ENCODE data around the gene AGAP1.

Gene AGAP1

GRCh38 chr2:236125541-236125940, 631.7 kb downstream of the AGAP1 start:
- no peaks in the 10 kb centered on the region for H3K27me3 ChIP-seq (ENCODE audit: control insufficient read depth, low read length)
- H3K9me3 ChIP-seq (ENCODE audit: control insufficient read depth, insufficient read depth, low read length) = no peaks in the 10 kb centered on the region
- H4K20me1 ChIP-seq (ENCODE audit: control insufficient read depth, insufficient read depth, low read depth, low read length) = no peaks in the 10 kb centered on the region
- H3K36me3 ChIP-seq (ENCODE audit: control insufficient read depth, low read length) = no peaks in the 10 kb centered on the region
- H3K4me1 ChIP-seq (ENCODE audit: control insufficient read depth, low read length) = no peaks in the 10 kb centered on the region
- H3K9me2 ChIP-seq (replicated peaks; ENCODE audit: control insufficient read depth, low read length) = no peaks in the 10 kb centered on the region
- H3K4me2 ChIP-seq (ENCODE audit: low read length) = no peak overlapping the region
- no peak overlapping the region for H3K4me3 ChIP-seq (ENCODE audit: low read length)
- H3K27ac ChIP-seq (ENCODE audit: low read depth, low read length) = no peak overlapping the region
- no peaks in the 10 kb centered on the region for H3K79me2 ChIP-seq (ENCODE audit: control insufficient read depth, low read length)
- H3F3A ChIP-seq (ENCODE audit: control insufficient read depth, insufficient read depth) = no peaks in the 10 kb centered on the region
- no peak for TF ChIP-seq CTCF (IDR thresholded peaks at IDR 0.05; ENCODE audit: low read depth, low read length, poor library complexity, severe bottlenecking)
- TF ChIP-seq EZH2phosphoT487 (IDR thresholded peaks at IDR 0.05; ENCODE audit: borderline replicate concordance, low read length) = no peak

GRCh38 chr2:236127010-236127409, 633.2 kb downstream of the AGAP1 start:
- no peak for TF ChIP-seq EZH2phosphoT487 (IDR thresholded peaks at IDR 0.05; ENCODE audit: borderline replicate concordance, low read length)
- TF ChIP-seq CTCF (IDR thresholded peaks at IDR 0.05; ENCODE audit: low read depth, low read length, poor library complexity, severe bottlenecking) = no peak
- no peaks in the 10 kb centered on the region for H3K9me2 ChIP-seq (replicated peaks; ENCODE audit: control insufficient read depth, low read length)
- no peaks in the 10 kb centered on the region for H3K9me3 ChIP-seq (ENCODE audit: control insufficient read depth, insufficient read depth, low read length)
- H3K4me2 ChIP-seq (ENCODE audit: low read length) = no peak overlapping the region
- H3F3A ChIP-seq (ENCODE audit: control insufficient read depth, insufficient read depth) = no peaks in the 10 kb centered on the region
- H3K36me3 ChIP-seq (ENCODE audit: control insufficient read depth, low read length) = no peaks in the 10 kb centered on the region
- no peaks in the 10 kb centered on the region for H3K4me1 ChIP-seq (ENCODE audit: control insufficient read depth, low read length)
- H3K4me3 ChIP-seq (ENCODE audit: low read length) = no peak overlapping the region
- no peak overlapping the region for H3K27ac ChIP-seq (ENCODE audit: low read depth, low read length)
- no peaks in the 10 kb centered on the region for H4K20me1 ChIP-seq (ENCODE audit: control insufficient read depth, insufficient read depth, low read depth, low read length)
- H3K27me3 ChIP-seq (ENCODE audit: control insufficient read depth, low read length) = no peaks in the 10 kb centered on the region
- H3K79me2 ChIP-seq (ENCODE audit: control insufficient read depth, low read length) = no peaks in the 10 kb centered on the region

- H4K20me1 ChIP-seq (ENCODE audit: control insufficient read depth, insufficient read depth, low read depth, low read length) = no peaks in the 10 kb centered on the region
- no peak overlapping the region for H3K27ac ChIP-seq (ENCODE audit: low read depth, low read length)
- H3K36me3 ChIP-seq (ENCODE audit: control insufficient read depth, low read length) = no peaks in the 10 kb centered on the region
Measured at GRCh38 chr2:236128321-236128720, 634.5 kb downstream of the AGAP1 start.

More at GRCh38 chr2:236128321-236128720, 634.5 kb downstream of the AGAP1 start:
- Histone ChIP-seq H3F3A (ENCODE audit: control insufficient read depth, insufficient read depth) (no peaks in the 10 kb centered on the region), H3K4me2 (ENCODE audit: low read length) (no peak overlapping the region), H3K79me2 (ENCODE audit: control insufficient read depth, low read length) (no peaks in the 10 kb centered on the region), H3K9me2 (replicated peaks; ENCODE audit: control insufficient read depth, low read length) (no peaks in the 10 kb centered on the region), H3K4me1 (ENCODE audit: control insufficient read depth, low read length) (no peaks in the 10 kb centered on the region), H3K27me3 (ENCODE audit: control insufficient read depth, low read length) (no peaks in the 10 kb centered on the region), H3K4me3 (ENCODE audit: low read length) (no peak overlapping the region), H3K9me3 (ENCODE audit: control insufficient read depth, insufficient read depth, low read length) (no peaks in the 10 kb centered on the region)
- TF ChIP-seq CTCF (IDR thresholded peaks at IDR 0.05; ENCODE audit: low read depth, low read length, poor library complexity, severe bottlenecking) (no peak), EZH2phosphoT487 (IDR thresholded peaks at IDR 0.05; ENCODE audit: borderline replicate concordance, low read length) (no peak)

All from DOHH2 (cell line).